ENCODE data around the gene COL6A2.

Gene COL6A2

DNA sequence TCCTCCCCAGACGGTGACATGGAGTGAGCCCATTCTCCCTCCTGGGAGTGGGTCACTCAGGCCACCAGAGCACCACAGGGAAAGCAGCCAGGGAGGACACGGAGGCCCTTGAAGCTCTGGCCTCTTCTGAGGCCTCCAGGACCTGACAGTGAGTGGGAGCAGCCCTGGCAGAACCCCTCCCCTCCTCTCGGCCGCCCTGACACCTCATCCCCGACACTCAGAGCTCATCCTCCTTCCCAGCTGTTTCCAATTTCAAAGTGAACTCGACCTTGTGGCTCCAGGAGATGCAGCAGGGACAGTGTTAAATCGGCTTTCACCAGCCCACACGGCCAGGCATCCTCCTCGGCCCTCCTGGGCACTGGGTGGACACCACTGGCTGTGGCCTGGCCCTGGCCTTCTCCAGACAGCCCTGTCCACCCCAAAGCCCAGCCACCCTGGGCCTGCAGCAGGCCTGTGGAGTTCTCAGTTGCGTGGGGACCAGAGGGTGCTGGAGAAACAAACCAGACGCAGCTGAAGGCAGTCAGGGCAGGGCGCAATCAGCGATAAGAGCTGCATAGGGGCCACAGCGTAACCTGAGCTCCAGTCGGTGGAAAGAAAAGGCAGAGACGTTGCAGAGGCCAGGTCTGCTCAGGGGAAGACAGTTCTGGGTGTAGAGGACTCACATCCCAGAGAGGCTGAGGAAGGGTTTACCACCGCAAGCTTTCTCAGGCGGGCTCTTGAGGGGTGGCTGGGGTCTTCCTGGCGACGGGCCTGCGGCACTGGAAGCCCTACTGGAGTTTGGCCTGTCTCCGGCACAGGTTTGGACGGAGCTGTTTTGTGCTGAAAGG, 30.4 kb downstream of the COL6A2 start:
- no peak for DNase-seq (ENCODE audit: low read depth)
- H3K4me3 ChIP-seq (ENCODE audit: low read depth, low read length), result no peak overlapping the region
- TF ChIP-seq, protein P1, sequence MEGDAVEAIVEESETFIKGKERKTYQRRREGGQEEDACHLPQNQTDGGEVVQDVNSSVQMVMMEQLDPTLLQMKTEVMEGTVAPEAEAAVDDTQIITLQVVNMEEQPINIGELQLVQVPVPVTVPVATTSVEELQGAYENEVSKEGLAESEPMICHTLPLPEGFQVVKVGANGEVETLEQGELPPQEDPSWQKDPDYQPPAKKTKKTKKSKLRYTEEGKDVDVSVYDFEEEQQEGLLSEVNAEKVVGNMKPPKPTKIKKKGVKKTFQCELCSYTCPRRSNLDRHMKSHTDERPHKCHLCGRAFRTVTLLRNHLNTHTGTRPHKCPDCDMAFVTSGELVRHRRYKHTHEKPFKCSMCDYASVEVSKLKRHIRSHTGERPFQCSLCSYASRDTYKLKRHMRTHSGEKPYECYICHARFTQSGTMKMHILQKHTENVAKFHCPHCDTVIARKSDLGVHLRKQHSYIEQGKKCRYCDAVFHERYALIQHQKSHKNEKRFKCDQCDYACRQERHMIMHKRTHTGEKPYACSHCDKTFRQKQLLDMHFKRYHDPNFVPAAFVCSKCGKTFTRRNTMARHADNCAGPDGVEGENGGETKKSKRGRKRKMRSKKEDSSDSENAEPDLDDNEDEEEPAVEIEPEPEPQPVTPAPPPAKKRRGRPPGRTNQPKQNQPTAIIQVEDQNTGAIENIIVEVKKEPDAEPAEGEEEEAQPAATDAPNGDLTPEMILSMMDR (IDR thresholded peaks at IDR 0.05; ENCODE audit: low read depth, low read length, missing control alignments), result no peak

DNA sequence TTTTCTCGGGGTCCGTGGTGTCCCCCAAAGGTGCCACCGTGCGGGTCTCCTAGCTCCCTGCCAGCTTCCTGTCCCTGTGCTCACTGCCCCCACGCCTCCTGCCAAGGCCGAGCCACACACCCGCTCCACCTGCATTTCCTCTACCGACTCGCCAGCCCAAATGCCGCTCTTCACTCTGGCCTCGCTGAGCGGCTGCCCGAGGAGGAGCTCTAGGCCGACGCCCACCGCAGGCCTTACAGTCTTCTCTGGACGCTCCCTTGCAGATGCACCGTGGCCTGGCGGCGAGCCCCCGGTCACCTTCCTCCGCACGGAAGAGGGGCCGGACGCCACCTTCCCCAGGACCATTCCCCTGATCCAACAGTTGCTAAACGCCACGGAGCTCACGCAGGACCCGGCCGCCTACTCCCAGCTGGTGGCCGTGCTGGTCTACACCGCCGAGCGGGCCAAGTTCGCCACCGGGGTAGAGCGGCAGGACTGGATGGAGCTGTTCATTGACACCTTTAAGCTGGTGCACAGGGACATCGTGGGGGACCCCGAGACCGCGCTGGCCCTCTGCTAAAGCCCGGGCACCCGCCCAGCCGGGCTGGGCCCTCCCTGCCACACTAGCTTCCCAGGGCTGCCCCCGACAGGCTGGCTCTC, 31.1 kb downstream of the COL6A2 start:
- no peak for DNase-seq (ENCODE audit: low read depth)
- TF ChIP-seq, protein P1 (IDR thresholded peaks at IDR 0.05; ENCODE audit: low read depth, low read length, missing control alignments), result no peak
- H3K4me3 ChIP-seq (ENCODE audit: low read depth, low read length), result no peak overlapping the region

DNA sequence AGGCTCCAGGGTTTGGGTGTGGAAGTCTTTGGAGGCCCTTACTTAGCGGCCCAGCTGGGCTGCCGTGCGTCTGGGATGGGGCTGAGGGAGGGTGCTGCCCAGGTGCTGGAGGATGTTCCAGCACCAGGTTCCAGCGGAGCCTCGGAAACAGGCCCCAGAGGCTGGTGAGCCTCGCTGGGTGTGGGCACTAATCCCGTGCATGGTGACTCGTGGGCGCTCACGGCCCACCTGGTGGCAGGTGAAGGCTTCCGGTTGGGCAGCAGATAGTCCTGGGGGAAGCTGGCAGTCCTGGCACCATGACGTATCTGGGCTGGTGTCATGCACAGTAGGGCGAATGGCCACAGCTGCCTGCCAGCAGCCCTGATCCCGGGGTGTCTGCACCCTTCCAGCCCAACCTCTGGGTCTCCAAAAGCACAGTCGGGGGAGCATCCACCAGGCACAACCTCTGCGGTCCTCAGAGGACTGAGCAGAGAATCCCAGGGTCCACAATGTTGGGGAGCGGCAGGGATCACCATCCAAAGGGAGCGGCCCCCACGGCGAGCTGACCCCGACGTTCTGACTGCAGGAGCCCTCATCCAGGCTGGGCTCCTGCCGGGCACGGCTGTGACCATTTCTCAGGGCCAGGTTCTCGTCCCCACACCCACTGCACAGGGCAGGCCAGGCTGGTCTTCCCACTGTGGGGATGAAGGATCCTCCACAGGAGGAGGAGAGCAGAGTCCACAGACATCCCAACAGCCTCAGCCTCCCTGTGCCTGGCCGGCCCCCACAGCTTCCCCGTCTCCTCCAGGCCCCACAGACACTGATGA, 32.1 kb downstream of the COL6A2 start:
- TF ChIP-seq, protein P1 (IDR thresholded peaks at IDR 0.05; ENCODE audit: low read depth, low read length, missing control alignments), result no peak
- no peak overlapping the region for H3K4me3 ChIP-seq (ENCODE audit: low read depth, low read length)
- no peak for DNase-seq (ENCODE audit: low read depth)

DNA sequence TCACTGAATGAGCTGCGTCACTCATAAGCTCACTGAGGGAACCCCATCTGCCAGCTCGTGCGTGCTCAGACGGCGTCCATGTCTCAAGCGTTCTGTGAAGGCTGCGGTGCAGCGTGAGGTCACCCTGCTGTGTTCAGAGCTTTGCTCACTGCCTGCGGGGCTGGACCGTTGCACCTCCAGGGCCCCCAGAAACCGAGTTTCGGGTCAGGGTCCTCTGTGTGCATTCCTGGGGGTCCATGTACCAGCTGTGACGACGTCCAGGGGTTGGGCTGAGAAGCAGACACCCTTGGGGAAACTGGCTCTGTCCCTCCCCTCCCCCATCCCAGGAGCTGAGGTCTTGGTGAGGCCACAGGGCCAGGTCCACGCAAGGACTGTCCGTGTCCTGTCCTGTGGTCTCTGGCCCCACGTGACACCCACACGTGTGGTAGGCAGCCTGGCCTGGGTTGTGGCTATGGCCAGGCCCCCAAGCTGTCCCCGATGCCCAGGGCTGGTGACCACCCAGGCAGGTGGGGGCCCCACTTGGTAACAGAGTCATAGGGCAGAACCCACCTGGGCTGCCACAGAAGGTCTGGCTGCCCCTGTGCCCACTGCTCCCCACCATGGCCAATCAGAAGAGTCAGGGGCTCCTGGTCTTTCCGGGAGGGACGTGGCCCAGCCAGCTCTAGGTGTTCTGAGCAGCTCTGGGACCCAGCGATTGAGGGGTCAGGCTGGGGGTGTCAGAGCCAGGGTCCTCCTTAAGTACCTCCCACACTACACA, 33.1 kb downstream of the COL6A2 start:
- TF ChIP-seq, protein P1 (IDR thresholded peaks at IDR 0.05; ENCODE audit: low read depth, low read length, missing control alignments), result no peak
- H3K4me3 ChIP-seq (ENCODE audit: low read depth, low read length), result no peak overlapping the region
- DNase-seq (ENCODE audit: low read depth), result no peak

DNA sequence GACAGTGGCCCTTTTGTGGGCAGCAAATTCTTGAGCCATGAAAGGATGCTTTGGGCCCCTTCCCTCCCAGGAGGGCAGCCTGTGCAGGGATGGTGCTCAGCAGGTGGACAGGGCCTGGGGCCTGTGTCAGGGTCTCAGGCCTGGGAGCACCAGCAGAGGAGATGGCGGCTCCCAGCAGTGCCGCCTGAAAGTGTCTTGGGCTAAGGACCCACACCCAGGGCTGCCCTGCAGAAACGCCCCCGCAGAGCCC, 33.6 kb downstream of the COL6A2 start:
- no peak for DNase-seq (ENCODE audit: low read depth)
- TF ChIP-seq, protein P1 (IDR thresholded peaks at IDR 0.05; ENCODE audit: low read depth, low read length, missing control alignments), result no peak

DNA sequence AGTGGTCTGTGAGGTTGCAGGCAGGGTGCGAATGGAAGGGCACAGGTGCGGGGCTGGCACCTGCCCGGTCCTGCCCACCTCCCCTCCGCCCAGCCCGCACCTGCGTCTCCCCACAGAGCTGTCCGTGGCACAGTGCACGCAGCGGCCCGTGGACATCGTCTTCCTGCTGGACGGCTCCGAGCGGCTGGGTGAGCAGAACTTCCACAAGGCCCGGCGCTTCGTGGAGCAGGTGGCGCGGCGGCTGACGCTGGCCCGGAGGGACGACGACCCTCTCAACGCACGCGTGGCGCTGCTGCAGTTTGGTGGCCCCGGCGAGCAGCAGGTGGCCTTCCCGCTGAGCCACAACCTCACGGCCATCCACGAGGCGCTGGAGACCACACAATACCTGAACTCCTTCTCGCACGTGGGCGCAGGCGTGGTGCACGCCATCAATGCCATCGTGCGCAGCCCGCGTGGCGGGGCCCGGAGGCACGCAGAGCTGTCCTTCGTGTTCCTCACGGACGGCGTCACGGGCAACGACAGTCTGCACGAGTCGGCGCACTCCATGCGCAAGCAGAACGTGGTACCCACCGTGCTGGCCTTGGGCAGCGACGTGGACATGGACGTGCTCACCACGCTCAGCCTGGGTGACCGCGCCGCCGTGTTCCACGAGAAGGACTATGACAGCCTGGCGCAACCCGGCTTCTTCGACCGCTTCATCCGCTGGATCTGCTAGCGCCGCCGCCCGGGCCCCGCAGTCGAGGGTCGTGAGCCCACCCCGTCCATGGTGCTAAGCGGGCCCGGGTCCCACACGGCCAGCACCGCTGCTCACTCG, 34.1 kb downstream of the COL6A2 start:
- DNase-seq (ENCODE audit: low read depth), result no peak
- H3K4me3 ChIP-seq (ENCODE audit: low read depth, low read length), result no peak overlapping the region
- TF ChIP-seq, protein P1 (IDR thresholded peaks at IDR 0.05; ENCODE audit: low read depth, low read length, missing control alignments), result no peak

More for the DNA sequence above, 33.6 kb downstream of the COL6A2 start:
- no peak overlapping the region for H3K4me3 ChIP-seq (ENCODE audit: low read depth, low read length)

All from GM12864 (cell line).